Spleen (tissue), 11 donors: ENCODE measurements around the gene OGG1. TPM values are rescaled to one million over a fixed set of nuclear protein-coding genes. Genes with fewer than 3 reads are reported as not detected.

Experiments
- DNase-seq: peaks from one replicate; pipeline ENCODE4 v3.0.0-alpha.2; 2020
- H3K27ac ChIP-seq, 8 donors: fragments of 200-600 bp; sonication (generic) in 7 of 8; 1 replicate in 4 of 8; 2 replicates in 4 of 8; pipeline versions ENCODE4 v1.5.0 to v1.8.0; 2016 to 2021; ENCODE audit warnings: inconsistent platforms in 4 of 8, mild to moderate bottlenecking in 4 of 8, moderate library complexity in 1 of 8
- H3K27me3 ChIP-seq, 7 donors: fragments of 200-600 bp; sonication (generic) in 6 of 7; replicated peaks in 1 of 7; 1 replicate in 4 of 7; 2 replicates in 3 of 7; pipeline versions ENCODE4 v1.5.0 to v1.8.0; 2016 to 2021; ENCODE audit warnings: inconsistent platforms in 3 of 7, mild to moderate bottlenecking in 1 of 7
- H3K36me3 ChIP-seq, 6 donors: fragments of 200-600 bp; sonication (generic) in 5 of 6; 1 replicate in 4 of 6; 2 replicates in 2 of 6; pipeline versions ENCODE4 v1.5.0 to v1.8.0; 2016 to 2021; ENCODE audit warnings: inconsistent platforms in 2 of 6
- H3K4me1 ChIP-seq, 6 donors: fragments of 200-600 bp; sonication (generic) in 5 of 6; 1 replicate in 3 of 6; 2 replicates in 3 of 6; pipeline versions ENCODE4 v1.5.0 to v1.8.0; 2016 to 2021; ENCODE audit warnings: inconsistent platforms in 3 of 6
- H3K4me3 ChIP-seq, 8 donors: fragments of 200-600 bp; sonication (generic) in 7 of 8; 1 replicate in 4 of 8; 2 replicates in 4 of 8; pipeline versions ENCODE4 v1.5.0 to v1.8.0; 2016 to 2021; ENCODE audit warnings: inconsistent platforms in 4 of 8, mild to moderate bottlenecking in 4 of 8, moderate library complexity in 2 of 8
- H3K9me3 ChIP-seq, 8 donors: fragments of 200-600 bp; sonication (generic) in 7 of 8; 1 replicate in 4 of 8; 2 replicates in 4 of 8; pipeline versions ENCODE4 v1.5.0 to v1.8.0; 2016 to 2021; ENCODE audit warnings: inconsistent platforms in 4 of 8
- CTCF ChIP-seq, 11 experiments: fragments of 200-600 bp in 7 of 11; fragments of 450-650 bp in 4 of 11; sonication (generic) in 4 of 11; IDR thresholded peaks in 8 of 11; conservative IDR thresholded peaks in 3 of 11; 1 replicate in 7 of 11; 2 replicates in 4 of 11; pipeline versions ENCODE4 v1.4.0 to v1.8.0; 2016 to 2021; ENCODE audit warnings: antibody characterized with exemption in 11 of 11, inconsistent platforms in 4 of 11, mild to moderate bottlenecking in 1 of 11
- POLR2A ChIP-seq, 3 donors: fragments of 450-650 bp; IDR thresholded peaks; one replicate each; pipeline ENCODE4 v1.5.1; 2017; ENCODE audit warnings: antibody characterized with exemption in 3 of 3, mild to moderate bottlenecking in 1 of 3
- POLR2AphosphoS5 ChIP-seq, 3 donors: sonication (generic); formaldehyde crosslinking; IDR thresholded peaks; one replicate each; pipeline ENCODE4 v1.5.1; 2017; ENCODE audit warnings: antibody characterized with exemption in 3 of 3
- WGBS, 5 donors: extraction: QIAGEN DNeasy Blood & Tissue Kit in 3 of 5; methylation state at CpG; one replicate each; pipeline versions ENCODE4 v1.1.5 to v1.1.7; 2013 to 2018; 5-methylcytosine and 5-hydroxymethylcytosine counted together
- intact Hi-C: fragments of 100-400 bp; cut with DNase I; formaldehyde crosslinking; loops from one replicate; pipeline ENCODE4 v1.15.0; 2023; ENCODE audit warnings: low total_unique reads
- polyA plus RNA-seq, 3 donors: library from polyadenylated mRNA; stranded (reverse); fragments of 200-250 nt; gene quantifications; one replicate each; pipeline ENCODE4 v1.2.1, GENCODE V29; 2013
- total RNA-seq, 7 donors: library from RNA; depleted of rRNA in 3 of 7; stranded (reverse); fragments of >200 nt in 3 of 7; fragmentation: NEBNext Ultra II Directional in 4 of 7; extraction: Animal tissue kit (Norgen Biotek cat#: 25700) in 4 of 7; gene quantifications; one replicate each; pipeline versions ENCODE4 v1.1.0 to v1.2.1, GENCODE V29; 2016 to 2021
- donor health status: healthy with polysubstance abuse.
- donor health status: DM: no; HTN: no; CAD: no; lungs with moderate emphysema.
- donor health status: DM: no; HTN: no; CAD: no.
- donor health status: Bipolar disorder and iron deficiency.
- donor health status: healthy.
- donor health status: DM: no; HTN: no; CAD: no.
- donor health status: DM: yes; HTN: yes; CAD: no.

OGG1 gene
- total and polyA plus RNA-seq, 10 donors = 9.3 to 34.5 (median 26.7) TPM

GRCh38 chr3:9715764-9716437 is 33.9 kb upstream of the OGG1 start:
- H3K27me3 ChIP-seq = peaks cover 0 to 5% (median 0%) of the 10 kb centered on the region in 7 donors
- peak overlapping the region in 2 of 8 donors; percentile 10 to 53 for H3K27ac ChIP-seq
- 30 to 36% (median 31%) methylated on average over 6 of the region's 6 CpGs for WGBS, 5 donors
- intact Hi-C loops = no loop called here
- H3K4me3 ChIP-seq = no peak overlapping the region
- TF ChIP-seq CTCF (IDR thresholded peaks at IDR 0.05 in 8 of 11, conservative IDR thresholded peaks at IDR 0.05 in 3 of 11) (peak in 7 of 11 experiments; percentile 24 to 58 (median 45)), POLR2AphosphoS5 (IDR thresholded peaks at IDR 0.05) (no peak)
- H3K36me3 ChIP-seq = no peaks in the 10 kb centered on the region
- no peaks in the 10 kb centered on the region for H3K9me3 ChIP-seq
- DNase-seq = no peak
- peaks cover 0 to 21% (median 3%) of the 10 kb centered on the region in 6 donors for H3K4me1 ChIP-seq

- intact Hi-C loops = no loop called here
- H3K27me3 ChIP-seq = peaks cover 0 to 5% (median 0%) of the 10 kb centered on the region in 7 donors
- TF ChIP-seq POLR2AphosphoS5 (IDR thresholded peaks at IDR 0.05) (no peak), POLR2A (IDR thresholded peaks at IDR 0.05) (no peak), CTCF (IDR thresholded peaks at IDR 0.05 in 8 of 11, conservative IDR thresholded peaks at IDR 0.05 in 3 of 11) (no peak)
- no peaks in the 10 kb centered on the region for H3K9me3 ChIP-seq
- DNase-seq = no peak
- H3K36me3 ChIP-seq = no peaks in the 10 kb centered on the region
- H3K4me1 ChIP-seq = peaks cover 0 to 30% (median 5%) of the 10 kb centered on the region in 6 donors
- no peak overlapping the region for H3K27ac ChIP-seq
- no peak overlapping the region for H3K4me3 ChIP-seq
- 57 to 82% (median 72%) methylated on average over 5 of the region's 5 CpGs for WGBS, 5 donors
Observed at GRCh38 chr3:9716801-9717555, 32.8 kb upstream of the OGG1 start.

- Histone ChIP-seq H3K27me3 (peaks cover 0 to 5% (median 0%) of the 10 kb centered on the region in 7 donors), H3K27ac (no peak overlapping the region), H3K36me3 (no peaks in the 10 kb centered on the region), H3K9me3 (no peaks in the 10 kb centered on the region), H3K4me1 (peaks cover 0 to 30% (median 5%) of the 10 kb centered on the region in 6 donors), H3K4me3 (no peak overlapping the region)
- no peak for DNase-seq
- 89 to 96% (median 92%) methylated on average over 1 of the region's 1 CpG for WGBS, 5 donors
- TF ChIP-seq POLR2A (IDR thresholded peaks at IDR 0.05) (no peak), POLR2AphosphoS5 (IDR thresholded peaks at IDR 0.05) (no peak), CTCF (IDR thresholded peaks at IDR 0.05 in 8 of 11, conservative IDR thresholded peaks at IDR 0.05 in 3 of 11) (no peak)
- intact Hi-C loops = no loop called here
Observed at GRCh38 chr3:9717563-9717962, 32.2 kb upstream of the OGG1 start.

- no peak for TF ChIP-seq POLR2A (IDR thresholded peaks at IDR 0.05)
- no peak for TF ChIP-seq CTCF (IDR thresholded peaks at IDR 0.05 in 8 of 11, conservative IDR thresholded peaks at IDR 0.05 in 3 of 11)
- no peak for TF ChIP-seq POLR2AphosphoS5 (IDR thresholded peaks at IDR 0.05)
- intact Hi-C loops = no loop called here
- WGBS, 5 donors = 65 to 78% (median 70%) methylated on average over 4 of the region's 4 CpGs
- Histone ChIP-seq H3K27me3 (no peaks in the 10 kb centered on the region), H3K4me1 (peaks cover 0 to 30% (median 5%) of the 10 kb centered on the region in 6 donors), H3K4me3 (no peak overlapping the region), H3K36me3 (no peaks in the 10 kb centered on the region), H3K9me3 (no peaks in the 10 kb centered on the region), H3K27ac (no peak overlapping the region)
- DNase-seq = no peak
Observed at GRCh38 chr3:9718118-9718517, 31.6 kb upstream of the OGG1 start.
